GM18519 (cell line): ENCODE results near the gene CCP110.

Source experiments
- ATAC-seq: cut with Tn5 transposase; IDR thresholded peaks from one replicate; pipeline ENCODE4 v1.9.1; 2021; ENCODE audit warnings: mild to moderate bottlenecking, moderate library complexity; ENCODE audit not compliant: unreplicated experiment, low FRiP score

Gene CCP110

GRCh38 chr16:19595043-19595767 lies 71.5 kb downstream of the CCP110 start:
- ATAC-seq, result no peak

- ATAC-seq, result no peak
Observed at GRCh38 chr16:19598805-19599510, 75.2 kb downstream of the CCP110 start.

GRCh38 chr16:19599968-19600716 lies 76.4 kb downstream of the CCP110 start:
- ATAC-seq, result no peak

GRCh38 chr16:19601083-19601976 lies 77.6 kb downstream of the CCP110 start:
- no peak for ATAC-seq
